ENCODE data around the gene TRAF2. TPM values are rescaled to one million over a fixed set of nuclear protein-coding genes. Genes with fewer than 3 reads are reported as not detected.

TRAF2 gene
- polyA plus RNA-seq, 3 donors: 1.6 to 6.1 (median 2.0) TPM

DNA sequence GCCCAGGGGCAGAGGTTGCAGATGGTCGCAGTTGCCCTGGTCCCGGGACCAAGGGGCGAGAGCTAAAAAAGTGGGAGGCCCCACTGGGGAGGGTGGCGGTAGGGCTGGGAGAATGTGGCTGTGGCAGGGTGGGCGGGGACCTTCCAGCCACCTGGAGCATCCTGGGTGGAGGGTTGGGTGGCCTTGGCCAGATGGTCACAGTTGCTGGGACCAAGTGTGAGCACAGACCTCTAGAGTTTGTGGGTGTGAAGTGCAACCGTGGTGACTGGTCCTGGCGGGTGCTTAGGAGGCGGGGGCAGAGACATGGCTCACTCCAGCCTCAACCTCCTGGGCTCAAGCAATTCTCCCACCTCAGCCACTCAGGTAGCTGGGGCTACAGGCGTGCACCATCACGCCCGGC is 5.7 kb upstream of the TRAF2 start:
- TF ChIP-seq, protein P1, sequence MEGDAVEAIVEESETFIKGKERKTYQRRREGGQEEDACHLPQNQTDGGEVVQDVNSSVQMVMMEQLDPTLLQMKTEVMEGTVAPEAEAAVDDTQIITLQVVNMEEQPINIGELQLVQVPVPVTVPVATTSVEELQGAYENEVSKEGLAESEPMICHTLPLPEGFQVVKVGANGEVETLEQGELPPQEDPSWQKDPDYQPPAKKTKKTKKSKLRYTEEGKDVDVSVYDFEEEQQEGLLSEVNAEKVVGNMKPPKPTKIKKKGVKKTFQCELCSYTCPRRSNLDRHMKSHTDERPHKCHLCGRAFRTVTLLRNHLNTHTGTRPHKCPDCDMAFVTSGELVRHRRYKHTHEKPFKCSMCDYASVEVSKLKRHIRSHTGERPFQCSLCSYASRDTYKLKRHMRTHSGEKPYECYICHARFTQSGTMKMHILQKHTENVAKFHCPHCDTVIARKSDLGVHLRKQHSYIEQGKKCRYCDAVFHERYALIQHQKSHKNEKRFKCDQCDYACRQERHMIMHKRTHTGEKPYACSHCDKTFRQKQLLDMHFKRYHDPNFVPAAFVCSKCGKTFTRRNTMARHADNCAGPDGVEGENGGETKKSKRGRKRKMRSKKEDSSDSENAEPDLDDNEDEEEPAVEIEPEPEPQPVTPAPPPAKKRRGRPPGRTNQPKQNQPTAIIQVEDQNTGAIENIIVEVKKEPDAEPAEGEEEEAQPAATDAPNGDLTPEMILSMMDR (IDR thresholded peaks at IDR 0.05): no peak
- Histone ChIP-seq H4K20me1 (ENCODE audit: insufficient read depth, low read length) (no peaks in the 10 kb centered on the region), H3K36me3 (replicated peaks in 1 of 2; ENCODE audit: control insufficient read depth in 1 of 2, insufficient read depth in 2 of 2, low read length in 2 of 2) (no peaks in the 10 kb centered on the region), H3K9ac (ENCODE audit: insufficient read depth, low read length, poor library complexity, severe bottlenecking) (no peak overlapping the region), H3K4me1 (ENCODE audit: control insufficient read depth in 1 of 2, insufficient read depth in 2 of 2, low read length in 2 of 2) (peaks cover 20 to 24% of the 10 kb centered on the region in 2 donors), H3K9me3 (replicated peaks in 1 of 2; ENCODE audit: control insufficient read depth in 1 of 2, insufficient read depth in 1 of 2, low read length in 2 of 2) (no peaks in the 10 kb centered on the region), H3K27ac (ENCODE audit: low read depth in 1 of 2, low read length in 2 of 2) (no peak overlapping the region), H3K4me2 (replicated peaks; ENCODE audit: extremely low read depth, low read length, poor library complexity, severe bottlenecking) (no peak overlapping the region), H2AFZ (ENCODE audit: insufficient read depth, low read depth, low read length, poor library complexity, severe bottlenecking) (no peak overlapping the region), H3K27me3 (ENCODE audit: control insufficient read depth in 2 of 2, insufficient read depth in 2 of 2, low read length in 2 of 2) (no peaks in the 10 kb centered on the region), H3K4me3 (replicated peaks in 1 of 3; ENCODE audit: low read depth in 2 of 3, low read length in 3 of 3) (no peak overlapping the region), H3K79me2 (ENCODE audit: insufficient read depth, low read length) (no peaks in the 10 kb centered on the region)
- no peak overlapping the region for H3K4me3 Mint-ChIP-seq
- DNase-seq: no peak
- WGBS (ENCODE audit: insufficient coverage): 95% methylated on average over 7 of the region's 11 CpGs
- intact Hi-C loops (cut with micrococcal nuclease): no loop called here
- H3K36me3 Mint-ChIP-seq: no peaks in the 10 kb centered on the region
- peaks cover 0 to 14% (median 14%) of the 10 kb centered on the region in 3 donors for H3K27me3 Mint-ChIP-seq (ENCODE audit: low read depth in 3 of 3)
- peaks cover 25% of the 10 kb centered on the region for H3K4me1 Mint-ChIP-seq
- peaks cover 0 to 4% (median 0%) of the 10 kb centered on the region in 7 donors for H3K9me3 Mint-ChIP-seq
- H3K27ac Mint-ChIP-seq: no peak overlapping the region

DNA sequence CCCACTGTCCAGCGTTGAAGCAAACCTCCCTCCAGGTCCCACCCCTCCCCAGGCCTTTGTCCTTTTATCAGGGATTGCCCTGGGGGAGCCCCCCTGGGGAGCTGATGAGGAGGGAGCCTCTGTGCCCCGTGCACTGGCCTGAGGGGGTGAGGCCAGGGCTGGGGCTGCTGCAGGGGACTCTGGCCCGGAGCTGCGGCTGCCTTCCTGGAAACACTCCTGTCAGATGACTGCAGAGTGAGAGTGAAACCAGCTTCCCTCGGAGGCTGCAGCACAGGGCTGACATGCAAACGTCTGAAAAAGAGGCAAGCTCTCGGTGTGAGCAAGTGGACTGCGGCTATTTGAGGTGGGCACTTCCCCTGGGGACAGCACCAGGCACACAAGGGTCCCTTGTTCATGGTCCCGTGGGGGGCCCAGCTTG is 4.6 kb upstream of the TRAF2 start:
- Histone ChIP-seq H3K4me3 (replicated peaks in 1 of 3; ENCODE audit: low read depth in 2 of 3, low read length in 3 of 3) (peak overlapping the region in 1 of 3 experiments; percentile 71), H3K4me2 (replicated peaks; ENCODE audit: extremely low read depth, low read length, poor library complexity, severe bottlenecking) (peak overlapping the region; percentile 74), H3K4me1 (ENCODE audit: control insufficient read depth in 1 of 2, insufficient read depth in 2 of 2, low read length in 2 of 2) (peaks cover 22 to 29% of the 10 kb centered on the region in 2 donors), H2AFZ (ENCODE audit: insufficient read depth, low read depth, low read length, poor library complexity, severe bottlenecking) (peak overlapping the region; percentile 77), H3K9ac (ENCODE audit: insufficient read depth, low read length, poor library complexity, severe bottlenecking) (peak overlapping the region; percentile 38), H3K79me2 (ENCODE audit: insufficient read depth, low read length) (peaks cover 1% of the 10 kb centered on the region), H3K27me3 (ENCODE audit: control insufficient read depth in 2 of 2, insufficient read depth in 2 of 2, low read length in 2 of 2) (no peaks in the 10 kb centered on the region), H3K36me3 (replicated peaks in 1 of 2; ENCODE audit: control insufficient read depth in 1 of 2, insufficient read depth in 2 of 2, low read length in 2 of 2) (no peaks in the 10 kb centered on the region), H3K9me3 (replicated peaks in 1 of 2; ENCODE audit: control insufficient read depth in 1 of 2, insufficient read depth in 1 of 2, low read length in 2 of 2) (no peaks in the 10 kb centered on the region), H3K27ac (ENCODE audit: low read depth in 1 of 2, low read length in 2 of 2) (peak overlapping the region in 1 of 2 donors; percentile 6), H4K20me1 (ENCODE audit: insufficient read depth, low read length) (no peaks in the 10 kb centered on the region)
- peaks cover 0 to 4% (median 0%) of the 10 kb centered on the region in 7 donors for H3K9me3 Mint-ChIP-seq
- H3K27ac Mint-ChIP-seq: peak overlapping the region in 1 of 7 donors; percentile 42
- H3K4me1 Mint-ChIP-seq: peaks cover 26% of the 10 kb centered on the region
- H3K36me3 Mint-ChIP-seq: no peaks in the 10 kb centered on the region
- peaks cover 0 to 14% (median 8%) of the 10 kb centered on the region in 3 donors for H3K27me3 Mint-ChIP-seq (ENCODE audit: low read depth in 3 of 3)
- TF ChIP-seq, protein P1 (IDR thresholded peaks at IDR 0.05): no peak
- WGBS (ENCODE audit: insufficient coverage): 6% methylated on average over 8 of the region's 9 CpGs
- intact Hi-C loops (cut with micrococcal nuclease): no loop called here
- peak in 1 of 3 donors; percentile 35 for DNase-seq
- peak overlapping the region; percentile 68 to 78 for H3K4me3 Mint-ChIP-seq
